ENCODE results near the gene FYTTD1. TPM values are rescaled to one million over a fixed set of nuclear protein-coding genes. Genes with fewer than 3 reads are reported as not detected.
A peak's percentile ranks its signal among the peaks of the same experiment; 100 is the strongest.
"Not testable (repeated sequence)": the region's sequence is repeated elsewhere in the genome, so short reads cannot be mapped to it uniquely, and the experiment has no call there.

Gene FYTTD1, protein sequence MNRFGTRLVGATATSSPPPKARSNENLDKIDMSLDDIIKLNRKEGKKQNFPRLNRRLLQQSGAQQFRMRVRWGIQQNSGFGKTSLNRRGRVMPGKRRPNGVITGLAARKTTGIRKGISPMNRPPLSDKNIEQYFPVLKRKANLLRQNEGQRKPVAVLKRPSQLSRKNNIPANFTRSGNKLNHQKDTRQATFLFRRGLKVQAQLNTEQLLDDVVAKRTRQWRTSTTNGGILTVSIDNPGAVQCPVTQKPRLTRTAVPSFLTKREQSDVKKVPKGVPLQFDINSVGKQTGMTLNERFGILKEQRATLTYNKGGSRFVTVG
- 10 to 100 TPM; 38.0 to 48.8 TPM for total RNA-seq

DNA sequence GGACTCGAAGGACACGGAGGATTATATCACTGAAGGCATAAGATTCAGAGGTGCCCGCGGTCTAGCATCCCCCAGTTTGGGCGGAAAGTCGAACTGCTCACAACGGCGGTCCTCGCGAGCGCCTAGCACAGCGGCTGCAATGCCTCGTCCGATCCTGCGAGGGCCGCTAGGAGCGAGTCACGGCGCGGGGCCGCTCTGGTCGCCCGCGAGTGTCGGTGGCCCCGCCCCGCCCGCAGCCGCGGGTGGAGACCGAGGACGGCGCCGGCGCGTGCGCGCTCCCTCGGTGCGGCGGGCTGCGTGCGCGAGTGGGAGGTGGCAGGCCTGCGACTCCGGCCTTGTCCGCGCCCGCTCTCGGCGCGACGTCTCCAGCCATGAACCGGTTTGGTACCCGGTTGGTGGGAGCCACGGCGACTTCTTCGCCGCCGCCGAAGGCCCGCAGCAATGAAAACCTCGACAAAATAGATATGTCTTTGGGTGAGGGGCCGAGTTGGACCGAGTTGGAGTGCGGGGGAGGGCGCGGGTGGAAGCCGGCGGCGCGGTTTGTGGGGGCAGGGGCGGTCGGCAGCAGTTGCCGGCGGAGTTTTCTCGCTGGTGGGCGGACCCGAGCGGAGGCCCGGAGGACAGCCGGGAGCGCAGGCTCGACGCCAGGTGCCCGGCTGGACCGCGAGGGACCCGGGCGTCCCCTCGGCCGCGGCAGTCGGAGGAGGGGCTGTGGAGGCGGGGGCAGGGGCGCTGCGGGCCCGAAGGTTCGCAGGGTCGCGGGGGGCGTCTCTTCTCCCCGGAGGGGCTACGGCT, at the start of gene FYTTD1:
Gene FYTTD1, plus strand, starts transcription at position 283 of the 795 bp plus-strand sequence. Its CDS starts 89 bp downstream, at position 372.
- ATAC-seq (ENCODE audit: low read depth) (peak; percentile 86), DNase-seq (peak; percentile 90)
- no peaks in the 10 kb centered on the region for H3K9me3 Mint-ChIP-seq
- no peaks in the 10 kb centered on the region for H3K27me3 Mint-ChIP-seq
- peak within 1 kb of the TSS; percentile 92 for H3K27ac Mint-ChIP-seq
- H3K4me3 Mint-ChIP-seq = peak within 1 kb of the TSS; percentile 96
- H3K4me1 Mint-ChIP-seq = peaks cover 20% of the 10 kb centered on the region
- peaks cover 2% of the 10 kb centered on the region for H3K36me3 Mint-ChIP-seq
- POLR2A ChIA-PET = interaction anchor here (1.7 to 2.4 kb wide), 3 partner anchors 37 to 42 kb away, joined by 7 to 13 read pairs (median 10); partner anchors contain the start of gene LRCH3

- POLR2A ChIA-PET = interaction anchor here (0.5 kb wide), 1 partner anchor 30 kb away, joined by 4 read pairs; no protein-coding TSS in a partner anchor
Observed at GRCh38 chr3:197700095-197700494, 49.6 kb upstream of the FYTTD1 start.

DNA sequence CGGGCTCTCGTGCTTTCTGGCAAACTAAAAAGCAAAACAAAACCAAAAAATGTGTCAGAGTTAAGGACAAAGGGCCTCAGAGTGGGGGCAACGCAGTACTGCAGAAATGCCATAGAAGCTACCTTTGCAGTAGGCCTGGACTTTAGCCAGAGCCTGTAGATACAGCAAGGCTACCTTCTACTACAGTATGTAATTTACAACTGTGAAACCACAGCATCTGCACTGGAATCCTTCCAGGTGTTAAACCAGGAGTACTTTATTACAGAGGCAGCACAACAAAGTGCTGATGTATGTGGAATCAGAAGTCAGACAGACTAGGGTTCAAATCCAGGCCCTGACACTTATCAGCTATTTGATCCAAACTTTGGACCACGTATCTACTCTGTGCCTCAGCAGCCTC, 47.8 kb upstream of the FYTTD1 start:
- Mint-ChIP-seq H3K9me3 (no peaks in the 10 kb centered on the region), H3K4me1 (peaks cover 7% of the 10 kb centered on the region), H3K27me3 (no peaks in the 10 kb centered on the region), H3K36me3 (peaks cover 59% of the 10 kb centered on the region), H3K27ac (no peak overlapping the region), H3K4me3 (no peak overlapping the region)
- no peak for DNase-seq
- POLR2A ChIA-PET = no interaction called here
- ATAC-seq (ENCODE audit: low read depth) = no peak

More at GRCh38 chr3:197700095-197700494, 49.6 kb upstream of the FYTTD1 start:
- DNase-seq (no peak), ATAC-seq (ENCODE audit: low read depth) (no peak)
- H3K4me3 Mint-ChIP-seq = no peak overlapping the region
- peaks cover 66% of the 10 kb centered on the region for H3K36me3 Mint-ChIP-seq
- H3K27ac Mint-ChIP-seq = no peak overlapping the region
- no peaks in the 10 kb centered on the region for H3K27me3 Mint-ChIP-seq
- H3K4me1 Mint-ChIP-seq = peaks cover 8% of the 10 kb centered on the region
- H3K9me3 Mint-ChIP-seq = no peaks in the 10 kb centered on the region

GRCh38 chr3:197706658-197707057, 43.0 kb upstream of the FYTTD1 start:
- no peak for ATAC-seq (ENCODE audit: low read depth)
- POLR2A ChIA-PET = no interaction called here
- Mint-ChIP-seq H3K4me3 (no peak overlapping the region), H3K4me1 (peaks cover 6% of the 10 kb centered on the region), H3K36me3 (peaks cover 28% of the 10 kb centered on the region), H3K9me3 (no peaks in the 10 kb centered on the region), H3K27ac (peak overlapping the region; percentile 45), H3K27me3 (no peaks in the 10 kb centered on the region)
- no peak for DNase-seq

- POLR2A ChIA-PET = no interaction called here
- H3K9me3 Mint-ChIP-seq = no peaks in the 10 kb centered on the region
- peaks cover 16% of the 10 kb centered on the region for H3K36me3 Mint-ChIP-seq
- H3K27ac Mint-ChIP-seq = no peak overlapping the region
- DNase-seq (no peak), ATAC-seq (ENCODE audit: low read depth) (no peak)
- H3K4me3 Mint-ChIP-seq = no peak overlapping the region
- no peaks in the 10 kb centered on the region for H3K27me3 Mint-ChIP-seq
- peaks cover 23% of the 10 kb centered on the region for H3K4me1 Mint-ChIP-seq
Observed at GRCh38 chr3:197709135-197709534, 40.5 kb upstream of the FYTTD1 start.

DNA sequence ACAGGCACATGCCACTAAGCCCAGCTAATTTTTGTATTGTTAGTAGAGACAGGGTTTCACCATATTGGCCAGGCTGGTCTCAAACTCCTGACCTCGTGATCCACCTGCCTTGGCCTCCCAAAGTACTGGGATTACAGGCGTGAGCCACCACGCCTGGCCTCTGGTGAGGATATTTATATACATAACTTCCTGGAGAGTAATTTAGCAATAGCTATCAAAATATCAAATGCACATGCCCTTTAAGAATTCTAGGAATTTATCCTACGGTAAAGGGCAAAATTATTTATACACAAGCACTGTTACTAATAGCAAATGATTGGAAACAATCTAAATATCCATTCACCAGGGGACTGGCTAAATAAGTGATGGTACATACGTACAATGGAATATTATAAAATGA, 38.7 kb upstream of the FYTTD1 start:
- POLR2A ChIA-PET = interaction anchor here (3.6 kb wide), 1 partner anchor 25 kb away, joined by 16 read pairs; the partner anchor contains the start of gene RUBCN
- H3K27me3 Mint-ChIP-seq; H3K9me3 Mint-ChIP-seq; DNase-seq; H3K4me3 Mint-ChIP-seq; ATAC-seq (ENCODE audit: low read depth): not testable (repeated sequence)
- H3K27ac Mint-ChIP-seq = peak overlapping the region; percentile 30
- peaks cover 18% of the 10 kb centered on the region for H3K36me3 Mint-ChIP-seq
- H3K4me1 Mint-ChIP-seq = peaks cover 27% of the 10 kb centered on the region

DNA sequence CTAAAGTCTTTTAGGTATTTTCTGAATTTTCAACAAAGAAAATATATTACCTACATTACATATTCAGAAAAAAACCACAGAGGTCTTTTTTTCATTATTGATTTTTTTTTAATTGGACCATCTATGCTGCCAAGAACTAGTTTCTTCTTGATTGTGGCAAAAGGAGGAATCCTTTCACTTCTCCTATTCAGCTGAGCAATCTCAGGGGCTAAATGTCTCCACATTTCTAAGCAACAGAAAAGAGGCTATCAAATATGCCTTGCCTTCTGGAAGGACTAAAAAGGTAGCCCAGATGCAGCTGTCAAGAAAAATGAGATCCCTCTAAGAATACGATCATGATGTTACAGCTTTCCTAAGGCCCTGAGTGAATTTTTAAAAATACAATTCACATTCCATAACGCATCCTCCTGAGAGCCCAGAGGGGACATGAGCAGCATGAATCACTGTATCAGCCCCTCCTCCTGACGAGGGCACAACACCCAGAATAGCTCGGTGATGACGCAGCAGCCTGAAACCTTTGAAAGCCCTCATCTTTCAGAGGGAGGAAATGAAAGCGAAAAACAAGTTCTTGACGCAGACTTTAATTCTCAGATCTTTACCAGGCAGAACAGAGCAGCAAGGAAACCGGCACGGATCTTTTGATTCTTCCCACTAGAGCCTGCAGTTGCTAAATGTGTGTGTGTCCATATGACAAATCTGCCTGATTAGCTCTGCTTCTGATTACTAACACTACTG, 37.5 kb upstream of the FYTTD1 start:
- H3K9me3 Mint-ChIP-seq = no peaks in the 10 kb centered on the region
- H3K4me3 Mint-ChIP-seq = peak overlapping the region; percentile 92
- no peaks in the 10 kb centered on the region for H3K27me3 Mint-ChIP-seq
- H3K27ac Mint-ChIP-seq = peak overlapping the region; percentile 100
- peaks cover 27% of the 10 kb centered on the region for H3K36me3 Mint-ChIP-seq
- peak; percentile 65 for DNase-seq
- POLR2A ChIA-PET = interaction anchor here (0.7 to 3.6 kb wide), 7 partner anchors 10 to 844 kb away, joined by 3 to 16 read pairs (median 5); partner anchors contain the start of genes LRCH3, RUBCN and SENP5
- H3K4me1 Mint-ChIP-seq = peaks cover 30% of the 10 kb centered on the region
- peak; percentile 100 for ATAC-seq (ENCODE audit: low read depth)

DNA sequence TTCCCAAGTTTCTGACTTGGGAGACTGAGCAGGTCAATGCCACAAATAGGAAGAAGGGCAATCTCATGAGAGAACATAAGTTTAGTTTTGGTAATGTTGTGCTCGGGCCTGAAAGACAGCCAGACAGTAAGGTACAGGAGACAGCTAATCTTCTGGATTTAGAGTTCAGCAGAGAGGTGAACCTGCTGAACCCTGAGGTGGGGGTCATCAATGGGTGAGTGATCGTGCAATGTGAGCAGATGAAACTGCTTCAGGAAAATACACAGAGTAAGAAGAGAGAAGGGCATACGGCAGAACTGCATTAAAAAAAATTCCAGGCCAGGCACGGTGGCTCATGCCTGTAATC, 36.2 kb upstream of the FYTTD1 start:
- peak overlapping the region; percentile 100 for H3K27ac Mint-ChIP-seq
- H3K4me3 Mint-ChIP-seq = peak overlapping the region; percentile 92
- peaks cover 32% of the 10 kb centered on the region for H3K4me1 Mint-ChIP-seq
- ATAC-seq (ENCODE audit: low read depth) (no peak), DNase-seq (no peak)
- peaks cover 36% of the 10 kb centered on the region for H3K36me3 Mint-ChIP-seq
- no peaks in the 10 kb centered on the region for H3K27me3 Mint-ChIP-seq
- H3K9me3 Mint-ChIP-seq = no peaks in the 10 kb centered on the region
- POLR2A ChIA-PET = interaction anchor here (2.3 to 3.6 kb wide), 2 partner anchors 23 to 78 kb away, joined by 13 to 16 read pairs; partner anchors contain the start of genes LRCH3 and RUBCN

DNA sequence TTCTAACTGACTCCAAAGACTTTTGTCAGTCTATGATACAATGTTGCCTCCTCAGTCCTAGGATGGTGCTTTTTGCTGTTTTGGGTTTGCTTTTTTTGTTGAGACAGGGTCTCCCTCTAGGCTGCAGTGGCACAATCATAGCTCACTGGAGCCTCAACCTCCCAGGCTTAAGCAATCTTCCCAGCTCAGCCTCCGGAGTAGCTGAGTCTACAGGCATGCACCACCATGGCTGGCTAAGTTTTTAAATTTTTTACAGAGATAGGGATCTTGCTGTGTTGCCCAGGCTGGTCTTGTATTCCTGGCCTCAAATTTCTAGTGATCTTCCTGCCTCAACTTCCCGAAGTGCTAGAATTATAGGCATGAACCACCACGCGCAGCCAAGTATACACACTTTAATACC, 35.4 kb upstream of the FYTTD1 start:
- DNase-seq = no peak
- Mint-ChIP-seq H3K27me3 (no peaks in the 10 kb centered on the region), H3K4me3 (no peak overlapping the region), H3K4me1 (peaks cover 30% of the 10 kb centered on the region), H3K27ac (peak overlapping the region; percentile 51), H3K36me3 (peaks cover 34% of the 10 kb centered on the region), H3K9me3 (no peaks in the 10 kb centered on the region)
- POLR2A ChIA-PET = interaction anchor here (0.6 to 3.6 kb wide), 2 partner anchors 11 to 22 kb away, joined by 4 to 16 read pairs; partner anchors contain the start of gene RUBCN
- no peak for ATAC-seq (ENCODE audit: low read depth)

DNA sequence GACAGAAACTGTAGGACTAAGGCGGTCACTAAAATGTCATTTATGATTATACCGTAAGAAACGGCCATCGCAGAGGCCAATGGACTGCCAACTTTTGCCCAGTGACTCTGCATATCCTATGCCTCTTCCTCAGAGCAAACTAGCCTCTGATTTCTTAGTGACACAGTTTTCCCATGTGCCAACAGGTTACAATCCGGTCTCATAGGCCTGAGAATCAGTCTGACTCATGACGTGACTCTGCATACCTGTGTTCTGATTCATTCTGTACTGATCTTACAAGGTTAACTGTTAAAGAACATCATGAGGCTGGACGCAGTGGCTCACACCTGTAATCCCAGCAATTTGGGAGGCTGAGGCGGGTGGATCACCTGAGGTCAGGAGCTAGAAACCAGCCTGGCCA, 30.8 kb upstream of the FYTTD1 start:
- no peak overlapping the region for H3K27ac Mint-ChIP-seq
- no peak overlapping the region for H3K4me3 Mint-ChIP-seq
- ATAC-seq (ENCODE audit: low read depth) (no peak), DNase-seq (no peak)
- peaks cover 2% of the 10 kb centered on the region for H3K9me3 Mint-ChIP-seq
- POLR2A ChIA-PET = no interaction called here
- peaks cover 53% of the 10 kb centered on the region for H3K36me3 Mint-ChIP-seq
- H3K4me1 Mint-ChIP-seq = peaks cover 12% of the 10 kb centered on the region
- H3K27me3 Mint-ChIP-seq = no peaks in the 10 kb centered on the region

GRCh38 chr3:197720694-197721093, 29.0 kb upstream of the FYTTD1 start:
- DNase-seq (no peak), ATAC-seq (ENCODE audit: low read depth) (no peak)
- Mint-ChIP-seq H3K4me3 (no peak overlapping the region), H3K36me3 (peaks cover 50% of the 10 kb centered on the region), H3K27me3 (no peaks in the 10 kb centered on the region), H3K9me3 (peaks cover 2% of the 10 kb centered on the region), H3K4me1 (peaks cover 9% of the 10 kb centered on the region), H3K27ac (no peak overlapping the region)
- POLR2A ChIA-PET = no interaction called here

GRCh38 chr3:197722734-197723133, 26.9 kb upstream of the FYTTD1 start:
- POLR2A ChIA-PET = interaction anchor here (0.9 kb wide), 1 partner anchor 10 kb away, joined by 3 read pairs; no protein-coding TSS in a partner anchor
- Mint-ChIP-seq H3K4me1 (peaks cover 4% of the 10 kb centered on the region), H3K36me3 (peaks cover 35% of the 10 kb centered on the region), H3K27ac (no peak overlapping the region), H3K27me3 (no peaks in the 10 kb centered on the region), H3K4me3 (no peak overlapping the region), H3K9me3 (peaks cover 2% of the 10 kb centered on the region)
- ATAC-seq (ENCODE audit: low read depth) (no peak), DNase-seq (no peak)

GRCh38 chr3:197727878-197728277, 21.8 kb upstream of the FYTTD1 start:
- H3K27ac Mint-ChIP-seq; H3K4me3 Mint-ChIP-seq; H3K27me3 Mint-ChIP-seq; H3K9me3 Mint-ChIP-seq; DNase-seq; POLR2A ChIA-PET; ATAC-seq (ENCODE audit: low read depth): not testable (repeated sequence)
- peaks cover 12% of the 10 kb centered on the region for H3K4me1 Mint-ChIP-seq
- H3K36me3 Mint-ChIP-seq = peaks cover 23% of the 10 kb centered on the region

Data from activated naive CD8-positive, alpha-beta T cell treated with anti-CD3 and anti-CD28 coated beads, Interleukin-2, amount 10 ng/mL, durations not matched to agents 7 days and 5 days (primary cell).